ENCODE measurements around the gene ZNRF3. TPM values are rescaled to one million over a fixed set of nuclear protein-coding genes. Genes with fewer than 3 reads are reported as not detected.

ZNRF3 gene
- total RNA-seq, 4 donors from 2014 or later: 6.1 to 23.2 (median 12.0) TPM

GRCh38 chr22:28936200-28936599 lies 52.8 kb downstream of the ZNRF3 start:
- TF ChIP-seq POLR2A (IDR thresholded peaks at IDR 0.05) (no peak), CTCF (IDR thresholded peaks at IDR 0.05) (no peak)
- Histone ChIP-seq H3K4me1 (no peaks in the 10 kb centered on the region), H3K4me3 (no peak overlapping the region), H3K27ac (no peak overlapping the region), H3K9me3 (no peaks in the 10 kb centered on the region), H3K36me3 (no peaks in the 10 kb centered on the region), H3K27me3 (no peaks in the 10 kb centered on the region)
- DNase-seq: no peak
- intact Hi-C loops (cut with DNase I; ENCODE audit: low total_unique reads): no loop called here

- Histone ChIP-seq H3K4me1 (no peaks in the 10 kb centered on the region), H3K27ac (no peak overlapping the region), H3K36me3 (no peaks in the 10 kb centered on the region), H3K4me3 (no peak overlapping the region), H3K9me3 (no peaks in the 10 kb centered on the region), H3K27me3 (no peaks in the 10 kb centered on the region)
- no peak for TF ChIP-seq POLR2A (IDR thresholded peaks at IDR 0.05)
- TF ChIP-seq CTCF (IDR thresholded peaks at IDR 0.05): no peak
- intact Hi-C loops (cut with DNase I; ENCODE audit: low total_unique reads): no loop called here
- DNase-seq: no peak
These were observed 54.0 kb downstream of the ZNRF3 start for GRCh38 chr22:28937206-28938025.

- Histone ChIP-seq H3K36me3 (no peaks in the 10 kb centered on the region), H3K9me3 (no peaks in the 10 kb centered on the region), H3K4me1 (peaks cover 0 to 5% of the 10 kb centered on the region in 2 donors), H3K4me3 (no peak overlapping the region), H3K27me3 (no peaks in the 10 kb centered on the region), H3K27ac (no peak overlapping the region)
- TF ChIP-seq CTCF (IDR thresholded peaks at IDR 0.05) (no peak), POLR2A (IDR thresholded peaks at IDR 0.05) (no peak)
- intact Hi-C loops (cut with DNase I; ENCODE audit: low total_unique reads): no loop called here
- no peak for DNase-seq
These were observed 55.0 kb downstream of the ZNRF3 start for GRCh38 chr22:28938286-28938833.

- Histone ChIP-seq H3K4me1 (peaks cover 0 to 5% of the 10 kb centered on the region in 2 donors), H3K9me3 (no peaks in the 10 kb centered on the region), H3K4me3 (no peak overlapping the region), H3K27me3 (no peaks in the 10 kb centered on the region), H3K36me3 (no peaks in the 10 kb centered on the region), H3K27ac (no peak overlapping the region)
- no peak for TF ChIP-seq POLR2A (IDR thresholded peaks at IDR 0.05)
- no peak for TF ChIP-seq CTCF (IDR thresholded peaks at IDR 0.05)
- no peak for DNase-seq
- intact Hi-C loops (cut with DNase I; ENCODE audit: low total_unique reads): no loop called here
These were observed 56.0 kb downstream of the ZNRF3 start for GRCh38 chr22:28939394-28939793.

- peak overlapping the region in 1 of 2 donors; percentile 19 for H3K27ac ChIP-seq
- H3K36me3 ChIP-seq: no peaks in the 10 kb centered on the region
- no peaks in the 10 kb centered on the region for H3K9me3 ChIP-seq
- H3K4me3 ChIP-seq: no peak overlapping the region
- TF ChIP-seq POLR2A (IDR thresholded peaks at IDR 0.05) (no peak), CTCF (IDR thresholded peaks at IDR 0.05) (no peak)
- peaks cover 0 to 5% of the 10 kb centered on the region in 2 donors for H3K4me1 ChIP-seq
- intact Hi-C loops (cut with DNase I; ENCODE audit: low total_unique reads): no loop called here
- DNase-seq: no peak
- H3K27me3 ChIP-seq: no peaks in the 10 kb centered on the region
These were observed 56.6 kb downstream of the ZNRF3 start for GRCh38 chr22:28939932-28940331.

All from uterus (tissue), 4 donors.